WTC11 (cell line): ENCODE results near the gene LHFPL2. TPM values are rescaled to one million over a fixed set of nuclear protein-coding genes. Genes with fewer than 3 reads are reported as not detected.

Source experiments
- ATAC-seq: fragments of 200-7000 bp; cut with Tn5 transposase; 2 replicates; pipeline ENCODE4 v1.10.0; 2021; ENCODE audit warnings: mild to moderate bottlenecking, moderate library complexity
- CTCF ChIA-PET: fragments of 300-600 bp; sonication (Branson Sonifier 250); formaldehyde crosslinking; loops from one replicate; lab custom pipeline; 2021; ENCODE audit warnings: antibody characterized with exemption; lab: Charles Lee
- POLR2A ChIA-PET: fragments of 350-600 bp; sonication (Branson Sonifier 250); formaldehyde crosslinking; loops from one replicate; lab custom pipeline; 2021; ENCODE audit warnings: antibody characterized with exemption; lab: Charles Lee
- DNase-seq: peaks from one replicate; pipeline ENCODE4 v3.0.0; 2021; ENCODE audit warnings: low spot score
- H3K27ac Mint-ChIP-seq: 2 replicates; pipeline ENCODE4 v1.8.0; 2021; ENCODE audit warnings: mixed read lengths
- H3K27me3 Mint-ChIP-seq: 2 replicates; pipeline ENCODE4 v1.8.0; 2021; ENCODE audit warnings: low read depth, mild to moderate bottlenecking, moderate library complexity, mixed read lengths
- H3K36me3 Mint-ChIP-seq: 2 replicates; pipeline ENCODE4 v1.8.0; 2021; ENCODE audit warnings: mixed read lengths
- H3K4me1 Mint-ChIP-seq: 2 replicates; pipeline ENCODE4 v1.8.0; 2022; ENCODE audit warnings: mixed read lengths
- H3K4me3 Mint-ChIP-seq: 2 replicates; pipeline ENCODE4 v1.8.0; 2021; ENCODE audit warnings: mild to moderate bottlenecking, moderate library complexity, mixed read lengths
- H3K9me3 Mint-ChIP-seq: 2 replicates; pipeline ENCODE4 v1.8.0; 2021; ENCODE audit warnings: mixed read lengths
- AR ChIP-seq: fragments of 250-450 bp; sonication (Bioruptor Pico); IDR thresholded peaks from 2 replicates; pipeline ENCODE4 v1.9.0; 2021; ENCODE audit warnings: mild to moderate bottlenecking
- CREB1 ChIP-seq: sonication (generic); formaldehyde crosslinking; IDR thresholded peaks from 2 replicates; pipeline ENCODE4 v1.8.0; 2023; ENCODE audit warnings: mild to moderate bottlenecking, missing genetic modification reagents
- CREM ChIP-seq: sonication (generic); formaldehyde crosslinking; IDR thresholded peaks from 2 replicates; pipeline ENCODE4 v1.8.1; 2022; ENCODE audit warnings: mild to moderate bottlenecking, missing genetic modification reagents, moderate library complexity
- CTCF ChIP-seq: fragments of 200-600 bp; IDR thresholded peaks from 2 replicates; pipeline ENCODE4 v1.8.0; 2022; ENCODE audit warnings: antibody characterized with exemption
- E2F5 ChIP-seq: sonication (generic); formaldehyde crosslinking; IDR thresholded peaks from 2 replicates; pipeline ENCODE4 v1.8.1; 2022; ENCODE audit warnings: mild to moderate bottlenecking, moderate library complexity, missing genetic modification reagents
- ELF4 ChIP-seq: sonication (generic); formaldehyde crosslinking; IDR thresholded peaks from 2 replicates; pipeline ENCODE4 v1.8.1; 2022; ENCODE audit warnings: low read depth, mild to moderate bottlenecking, moderate library complexity, missing genetic modification reagents
- ERG ChIP-seq: fragments of 250-450 bp; sonication (Bioruptor Pico); IDR thresholded peaks from 2 replicates; pipeline ENCODE4 v1.8.0; 2021; ENCODE audit warnings: mild to moderate bottlenecking
- HMGA2 ChIP-seq: fragments of 250-450 bp; sonication (Bioruptor Pico); IDR thresholded peaks from 2 replicates; pipeline ENCODE4 v1.4.0; 2021; ENCODE audit warnings: mild to moderate bottlenecking, moderate library complexity
- IRF1 ChIP-seq: sonication (generic); formaldehyde crosslinking; IDR thresholded peaks from 2 replicates; pipeline ENCODE4 v1.8.0; 2023; ENCODE audit warnings: missing genetic modification reagents
- IRF2 ChIP-seq: sonication (generic); formaldehyde crosslinking; IDR thresholded peaks from 2 replicates; pipeline ENCODE4 v1.8.0; 2022; ENCODE audit warnings: low read depth, missing genetic modification reagents, borderline replicate concordance
- NFATC4 ChIP-seq: fragments of 250-450 bp; sonication (Bioruptor Pico); IDR thresholded peaks from 2 replicates; pipeline ENCODE4 v1.9.0; 2021; ENCODE audit warnings: mild to moderate bottlenecking
- NFYB ChIP-seq: sonication (generic); formaldehyde crosslinking; conservative IDR thresholded peaks from 2 replicates; pipeline ENCODE4 v1.8.0; 2022; ENCODE audit warnings: low read depth, missing genetic modification reagents
- RELA ChIP-seq: sonication (generic); formaldehyde crosslinking; IDR thresholded peaks from 2 replicates; pipeline ENCODE4 v1.8.1; 2022; ENCODE audit warnings: missing genetic modification reagents, mild to moderate bottlenecking, borderline replicate concordance
- SMAD4 ChIP-seq: sonication (generic); formaldehyde crosslinking; IDR thresholded peaks from 2 replicates; pipeline ENCODE4 v1.8.0; 2022; ENCODE audit warnings: mild to moderate bottlenecking, missing genetic modification reagents
- SP1 ChIP-seq: sonication (generic); formaldehyde crosslinking; conservative IDR thresholded peaks from 2 replicates; pipeline ENCODE4 v1.8.1; 2022; ENCODE audit warnings: missing genetic modification reagents
- TEAD4 ChIP-seq: sonication (generic); formaldehyde crosslinking; IDR thresholded peaks from 2 replicates; pipeline ENCODE4 v1.8.0; 2022; ENCODE audit warnings: mild to moderate bottlenecking, missing genetic modification reagents
- ZBTB43 ChIP-seq: sonication (generic); formaldehyde crosslinking; IDR thresholded peaks from 2 replicates; pipeline ENCODE4 v1.8.1; 2023; ENCODE audit warnings: mild to moderate bottlenecking, missing genetic modification reagents
- ZNF138 ChIP-seq: sonication (generic); formaldehyde crosslinking; conservative IDR thresholded peaks from 2 replicates; pipeline ENCODE4 v1.8.1; 2022; ENCODE audit warnings: mild to moderate bottlenecking, moderate library complexity, missing genetic modification reagents
- ZNF281 ChIP-seq: sonication (generic); formaldehyde crosslinking; IDR thresholded peaks from 2 replicates; pipeline ENCODE4 v1.8.0; 2023; ENCODE audit warnings: mild to moderate bottlenecking, missing genetic modification reagents
- ZNF317 ChIP-seq: sonication (generic); formaldehyde crosslinking; IDR thresholded peaks from 2 replicates; pipeline ENCODE4 v1.8.1; 2023; ENCODE audit warnings: low read depth, mild to moderate bottlenecking, moderate library complexity, missing genetic modification reagents, borderline replicate concordance
- ZSCAN18 ChIP-seq: fragments of 250-450 bp; sonication (Bioruptor Pico); IDR thresholded peaks from 2 replicates; pipeline ENCODE4 v2.1.2; 2022; ENCODE audit warnings: mild to moderate bottlenecking, moderate library complexity
- total RNA-seq: library from RNA; stranded (reverse); gene quantifications from 3 replicates; pipeline ENCODE4 v1.2.3, GENCODE V29; 2021

Gene LHFPL2
- total RNA-seq, 1 experiment from 2014 or later, result 40.6 TPM

- TF ChIP-seq ZNF281 (CRISPR knock-in tag), result no peak
- no peak for TF ChIP-seq ERG (CRISPR knock-in tag)
- no peak for TF ChIP-seq TEAD4 (CRISPR knock-in tag)
These were observed 79.1 kb downstream of the LHFPL2 start (continued) for GRCh38 chr5:78569441-78569840.

GRCh38 chr5:78568676-78569075 lies 79.9 kb downstream of the LHFPL2 start:
- CTCF ChIA-PET, result interaction anchor here (1.0 kb wide), 1 partner anchor 10 kb away, joined by 3 read pairs; no protein-coding TSS in a partner anchor
- no peak for TF ChIP-seq RELA (CRISPR knock-in tag)
- no peak for TF ChIP-seq AR
- no peak for TF ChIP-seq SMAD4
- no peak for TF ChIP-seq ZBTB43
- TF ChIP-seq IRF2 (CRISPR knock-in tag), result no peak
- TF ChIP-seq CREM, result no peak
- no peak for TF ChIP-seq TEAD4 (CRISPR knock-in tag)
- TF ChIP-seq NFATC4, result no peak
- no peak for TF ChIP-seq IRF1 (CRISPR knock-in tag)
- no peak for TF ChIP-seq ZSCAN18 (CRISPR knock-in tag)
- no peak for TF ChIP-seq ZNF138
- TF ChIP-seq E2F5 (CRISPR knock-in tag), result no peak
- no peak for TF ChIP-seq SP1
- TF ChIP-seq CREB1 (CRISPR knock-in tag), result no peak
- no peak for TF ChIP-seq CTCF
- TF ChIP-seq ZNF317 (CRISPR knock-in tag), result no peak
- no peak for TF ChIP-seq HMGA2 (CRISPR knock-in tag)
- TF ChIP-seq NFYB (CRISPR knock-in tag), result no peak
- no peak for TF ChIP-seq ELF4 (CRISPR knock-in tag)
- TF ChIP-seq, all 79 proteins: peak for 0
- no peak overlapping the region for H3K4me3 Mint-ChIP-seq
- no peak for ATAC-seq
- H3K4me1 Mint-ChIP-seq, result peaks cover 40% of the 10 kb centered on the region
- H3K36me3 Mint-ChIP-seq, result peaks cover 9% of the 10 kb centered on the region
- DNase-seq, result no peak
- POLR2A ChIA-PET, result interaction anchor here (1.0 kb wide), 1 partner anchor 21 kb away, joined by 4 read pairs; no protein-coding TSS in a partner anchor
- no peaks in the 10 kb centered on the region for H3K9me3 Mint-ChIP-seq
- H3K27me3 Mint-ChIP-seq, result no peaks in the 10 kb centered on the region
- peak overlapping the region; percentile 51 for H3K27ac Mint-ChIP-seq
